PC-3 (cell line): ENCODE measurements around the gene NLE1.

Source experiments
- CTCF ChIP-seq: fragments of 300-600 bp; sonication (generic); conservative IDR thresholded peaks from 2 replicates; pipeline ENCODE4 v1.5.1; 2017; ENCODE audit warnings: antibody characterized with exemption, low read depth, mild to moderate bottlenecking, low read length
- EZH2 ChIP-seq: fragments of 300-600 bp; sonication (generic); IDR thresholded peaks from one replicate; pipeline ENCODE4 v1.6.1; 2017; ENCODE audit warnings: antibody characterized with exemption, mild to moderate bottlenecking, low read length; ENCODE audit not compliant: unreplicated experiment
- EZH2phosphoT487 ChIP-seq: fragments of 300-600 bp; sonication (generic); IDR thresholded peaks from 2 replicates; pipeline ENCODE4 v1.6.1; 2018; ENCODE audit warnings: mild to moderate bottlenecking, antibody characterized with exemption, low read length, borderline replicate concordance

- TF ChIP-seq EZH2: no peak
- TF ChIP-seq CTCF: no peak
- TF ChIP-seq EZH2phosphoT487: no peak
These were observed 12.4 kb upstream of the NLE1 start for GRCh38 chr17:35154196-35155165.
